Posterior cingulate gyrus (tissue), 11 donors: ENCODE data around the gene IGFBP5.

ENCODE experiments used
- DNase-seq, 10 donors: peaks; one replicate each; pipeline versions ENCODE4 v3.0.0 to v3.0.0-alpha.2; 2020 to 2021; ENCODE audit warnings: mixed read lengths in 3 of 10
- intact Hi-C: fragments of 100-400 bp; cut with DNase I; formaldehyde crosslinking; loops from one replicate; pipeline ENCODE4 v1.15.1; 2023

Gene IGFBP5

GRCh38 chr2:216690853-216691741 is 4.3 kb downstream of the IGFBP5 start:
- DNase-seq: peak; percentile 56 to 96 (median 80)
- intact Hi-C loops: loop anchor here (10.0 kb wide), 1 partner anchor 374 kb away; no protein-coding TSS in a partner anchor

GRCh38 chr2:216690456-216690852 is 4.9 kb downstream of the IGFBP5 start:
- intact Hi-C loops: loop anchor here (10.0 kb wide), 1 partner anchor 374 kb away; no protein-coding TSS in a partner anchor

DNA sequence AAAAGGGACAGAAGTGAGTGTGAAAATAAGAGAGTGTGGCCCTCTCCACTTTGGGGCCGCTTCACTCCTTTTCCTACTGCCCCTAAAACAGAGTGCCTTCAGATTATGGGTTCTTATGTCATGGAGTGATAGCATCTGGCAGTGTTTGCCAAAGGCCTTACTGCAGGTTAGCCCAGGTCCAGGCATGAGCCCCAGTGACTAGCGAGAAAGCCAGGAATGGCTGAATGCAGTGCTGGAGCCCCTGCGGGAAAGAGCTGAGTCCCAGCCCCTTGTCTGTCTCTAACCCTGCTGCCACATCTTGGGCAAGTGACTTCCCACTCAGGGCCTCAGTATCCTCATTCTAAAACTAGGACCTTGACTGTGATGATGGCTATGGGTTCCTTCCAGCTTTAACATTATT is 6.0 kb downstream of the IGFBP5 start:
- peak in 1 of 10 donors; percentile 21 for DNase-seq
- intact Hi-C loops: no loop called here

More at GRCh38 chr2:216690456-216690852, 4.9 kb downstream of the IGFBP5 start:
- peak in 2 of 10 donors; percentile 14 to 53 for DNase-seq

- intact Hi-C loops: no loop called here
- peak in 2 of 10 donors; percentile 14 to 71 for DNase-seq
Measured at GRCh38 chr2:216688731-216689340, 6.5 kb downstream of the IGFBP5 start.

GRCh38 chr2:216687646-216688045 is 7.7 kb downstream of the IGFBP5 start:
- intact Hi-C loops: no loop called here
- no peak for DNase-seq

DNA sequence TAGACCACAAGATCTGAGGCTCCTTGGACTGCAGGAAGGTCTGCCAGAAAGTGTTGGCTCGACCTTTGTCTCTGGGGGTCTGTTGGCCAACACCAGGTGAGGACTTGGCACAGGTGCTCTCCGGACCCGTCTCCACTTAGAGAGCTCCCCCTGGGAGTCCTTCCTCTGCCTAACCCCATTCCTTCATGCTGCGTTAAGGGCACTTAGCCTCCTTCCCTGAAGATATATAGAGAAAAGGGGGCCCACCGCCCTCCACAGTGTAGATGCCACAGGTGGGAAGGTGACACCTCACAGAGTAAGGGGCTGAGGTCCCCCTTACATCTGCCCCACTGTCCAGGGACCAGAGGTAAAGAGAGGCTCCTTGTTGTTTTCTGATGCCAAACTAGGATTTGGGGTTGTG is 8.2 kb downstream of the IGFBP5 start:
- intact Hi-C loops: no loop called here
- DNase-seq: peak in 1 of 10 donors; percentile 22

GRCh38 chr2:216685327-216685875 is 9.9 kb downstream of the IGFBP5 start:
- no peak for DNase-seq
- intact Hi-C loops: no loop called here

GRCh38 chr2:216683846-216684245 is 11.5 kb downstream of the IGFBP5 start:
- DNase-seq: peak in 2 of 10 donors; percentile 42 to 85
- intact Hi-C loops: loop anchor here (5.0 kb wide), 2 partner anchors 1028 to 1073 kb away; no protein-coding TSS in a partner anchor

- peak in 1 of 10 donors; percentile 10 for DNase-seq
- intact Hi-C loops: loop anchor here (1.0 to 5.0 kb wide), 3 partner anchors 829 to 1076 kb away; no protein-coding TSS in a partner anchor
Measured at GRCh38 chr2:216681683-216682082, 13.7 kb downstream of the IGFBP5 start.

DNA sequence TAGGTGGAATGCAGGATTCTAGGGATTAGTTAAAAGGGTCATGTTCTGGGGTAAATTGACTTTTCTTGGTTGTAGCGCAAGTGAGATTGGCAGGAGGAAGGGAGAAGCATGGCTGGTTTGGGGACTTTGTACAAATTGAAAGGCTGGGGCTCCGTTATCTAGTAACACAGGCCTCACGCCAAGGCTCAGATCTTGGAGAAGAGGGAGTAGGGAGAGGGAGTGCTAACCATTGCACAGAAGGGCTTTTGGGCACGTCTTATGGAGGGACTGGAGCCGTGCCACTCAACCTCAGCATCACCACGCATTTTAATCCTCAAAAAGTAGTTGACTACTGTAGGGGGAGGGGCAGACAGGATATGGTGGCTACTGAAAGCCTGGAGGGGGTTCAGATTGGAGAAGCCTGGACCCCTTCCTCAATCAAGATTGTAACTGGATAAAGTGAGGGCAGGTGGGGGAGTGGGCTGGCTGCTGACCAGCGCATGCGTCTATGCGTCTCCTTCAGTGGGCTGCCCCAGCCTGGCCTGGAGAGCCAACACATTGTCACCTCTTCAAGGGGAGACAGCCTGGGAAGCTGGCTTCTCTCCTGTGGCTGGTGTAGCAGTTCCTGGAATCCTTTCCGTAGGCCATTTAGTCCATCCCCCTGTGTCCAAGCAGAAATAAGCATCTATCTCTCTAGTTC is 14.3 kb downstream of the IGFBP5 start:
- DNase-seq: peak in 1 of 10 donors; percentile 17
- intact Hi-C loops: loop anchor here (5.0 kb wide), 2 partner anchors 1031 to 1076 kb away; no protein-coding TSS in a partner anchor

DNA sequence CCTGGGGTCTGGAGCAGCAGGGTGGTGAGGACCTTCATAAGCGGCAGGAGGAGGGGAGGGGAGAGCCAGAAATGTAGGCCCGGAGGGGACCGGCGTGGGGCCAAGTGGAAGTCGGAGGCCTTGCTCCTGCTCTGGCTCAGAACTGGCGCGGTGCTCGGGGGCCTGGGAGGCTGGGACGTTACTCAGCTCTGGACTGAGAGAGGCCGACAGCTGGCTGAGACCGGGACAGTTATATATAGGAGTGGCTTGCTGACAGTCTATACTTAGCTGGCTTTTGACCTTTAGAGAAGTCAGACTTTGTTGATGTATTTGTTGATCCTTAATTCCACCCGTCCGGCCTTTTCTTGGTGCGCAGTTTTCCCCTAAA is 15.7 kb downstream of the IGFBP5 start:
- peak in 2 of 10 donors; percentile 37 to 64 for DNase-seq
- intact Hi-C loops: loop anchor here (5.0 kb wide), 2 partner anchors 1033 to 1078 kb away; no protein-coding TSS in a partner anchor

DNA sequence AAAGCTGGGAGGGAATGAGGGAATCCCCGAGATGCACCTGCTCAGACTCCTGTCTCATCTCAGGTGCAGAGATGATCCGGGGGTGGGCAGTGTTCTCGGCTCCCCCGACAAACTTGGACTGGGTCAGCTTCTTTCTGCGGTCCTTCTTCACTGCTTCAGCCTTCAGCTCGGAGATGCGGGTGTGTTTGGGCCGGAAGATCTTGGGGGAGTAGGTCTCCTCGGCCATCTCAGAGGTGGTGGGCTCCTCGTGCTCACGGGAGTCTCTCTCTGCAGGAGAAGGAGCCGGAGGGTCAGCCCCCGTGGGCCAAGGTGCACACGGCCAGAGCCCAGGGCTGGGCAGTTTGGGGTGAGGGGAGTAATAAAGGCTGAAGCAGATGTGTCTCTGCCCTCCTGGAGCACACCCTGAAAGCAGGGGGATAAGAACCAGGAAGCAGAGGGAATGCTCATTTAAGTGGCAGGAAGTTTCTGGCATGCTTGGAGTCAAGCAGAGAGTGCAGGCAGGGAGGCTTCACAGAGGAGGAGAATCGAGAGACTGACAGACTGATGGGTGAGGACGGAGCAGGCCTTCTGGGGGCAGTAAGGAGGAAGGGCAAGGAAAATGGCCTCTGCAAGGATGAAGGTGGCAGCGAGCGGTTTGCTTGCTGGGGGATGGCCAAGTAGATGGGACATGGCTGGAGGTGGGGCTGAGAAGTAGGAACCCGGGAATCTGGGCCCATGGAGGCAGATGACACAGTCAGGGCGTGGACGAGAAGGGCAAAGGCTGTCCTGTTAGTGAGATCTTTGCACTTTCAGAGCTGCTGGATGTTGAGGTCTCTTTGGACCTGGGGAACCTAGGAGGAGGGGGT is 16.3 kb downstream of the IGFBP5 start:
- peak in 2 of 10 donors; percentile 47 to 69 for DNase-seq
- intact Hi-C loops: no loop called here

DNA sequence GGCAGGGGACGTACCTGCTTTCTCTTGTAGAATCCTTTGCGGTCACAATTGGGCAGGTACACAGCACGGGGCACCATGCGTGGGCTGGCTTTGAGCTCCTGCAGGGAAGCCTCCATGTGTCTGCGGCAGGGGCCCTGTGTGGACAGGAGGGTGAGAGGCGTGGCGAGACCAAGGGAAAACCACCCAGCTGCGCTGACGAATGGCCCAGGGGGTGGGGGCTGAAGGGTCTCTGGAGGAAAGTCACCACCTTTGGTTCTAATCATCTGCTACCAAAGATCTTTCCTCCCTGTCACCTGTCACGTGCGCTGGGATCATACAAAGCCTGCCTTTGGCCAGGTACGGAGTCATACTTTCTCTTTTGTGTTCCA is 17.3 kb downstream of the IGFBP5 start:
- intact Hi-C loops: no loop called here

DNA sequence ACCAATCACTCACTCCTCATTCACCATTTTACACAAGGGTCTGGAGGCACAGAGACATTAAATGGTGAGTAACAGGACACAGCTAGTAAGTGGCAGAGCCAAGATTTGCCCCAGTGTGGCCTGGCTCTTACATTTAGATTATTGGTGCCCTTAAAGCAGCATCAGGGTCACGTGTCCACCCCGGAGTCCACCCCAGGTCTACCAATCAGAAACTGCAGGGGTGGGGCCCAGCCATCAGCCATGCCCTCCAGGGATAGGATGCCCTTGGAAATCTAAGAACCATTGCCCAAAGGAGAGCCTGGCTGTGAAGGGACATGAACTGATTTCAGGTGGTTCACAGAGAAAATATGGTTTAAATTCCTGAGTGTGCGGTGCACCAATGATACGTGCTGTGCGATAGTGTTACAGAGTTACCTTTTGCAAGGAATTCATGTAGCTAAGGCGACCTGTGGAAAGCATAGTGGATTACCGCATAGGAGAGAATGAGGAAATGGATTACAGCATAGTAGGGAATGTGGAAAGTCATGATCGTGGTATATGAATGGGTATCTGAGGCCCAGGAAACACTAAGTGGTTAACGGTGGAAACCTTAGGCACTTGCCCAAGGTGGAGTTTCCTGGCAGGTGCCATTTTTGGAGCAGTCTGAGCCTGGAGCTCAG is 17.8 kb downstream of the IGFBP5 start:
- peak in 3 of 10 donors; percentile 4 to 8 (median 4) for DNase-seq
- intact Hi-C loops: no loop called here

More for the DNA sequence above, 17.3 kb downstream of the IGFBP5 start:
- peak in 2 of 10 donors; percentile 62 to 63 for DNase-seq

DNA sequence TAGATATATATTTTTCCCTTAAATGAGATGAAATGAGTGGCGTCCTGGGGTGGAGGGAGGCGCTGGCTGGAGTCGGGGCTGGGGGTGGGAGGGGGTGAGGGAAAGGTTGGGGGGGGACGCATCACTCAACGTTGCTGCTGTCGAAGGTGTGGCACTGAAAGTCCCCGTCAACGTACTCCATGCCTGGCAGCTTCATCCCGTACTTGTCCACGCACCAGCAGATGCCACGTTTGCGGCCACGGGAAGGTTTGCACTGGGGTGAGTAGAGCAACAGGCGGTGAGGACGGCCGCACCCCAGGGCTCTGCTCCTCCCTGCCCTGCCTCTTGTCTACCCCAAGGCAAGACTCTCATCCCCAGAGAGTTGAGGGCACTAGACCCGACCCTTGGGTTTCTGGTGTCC is 18.7 kb downstream of the IGFBP5 start:
- intact Hi-C loops: no loop called here
- peak in 3 of 10 donors; percentile 24 to 67 (median 55) for DNase-seq

DNA sequence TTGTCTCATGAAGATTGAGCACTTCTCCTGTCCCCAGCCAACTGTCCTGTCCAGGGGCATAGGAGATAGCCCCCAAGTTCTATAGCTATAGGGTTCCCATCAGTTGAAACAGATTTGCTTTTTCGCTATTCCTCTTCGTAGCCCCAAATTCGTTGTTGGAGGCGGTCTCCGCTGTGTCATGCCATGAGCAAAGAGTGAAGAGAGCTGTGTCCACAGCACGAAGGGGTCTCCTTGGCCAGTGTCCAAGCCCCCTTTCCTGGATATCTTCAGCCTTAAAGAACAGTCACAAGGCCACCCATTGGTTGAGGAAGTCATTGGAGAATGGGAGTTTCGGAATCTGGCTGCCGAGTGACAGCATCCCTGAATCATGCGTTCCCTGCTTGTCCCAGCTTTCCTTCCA is 21.0 kb downstream of the IGFBP5 start:
- intact Hi-C loops: no loop called here
- peak in 1 of 10 donors; percentile 15 for DNase-seq

DNA sequence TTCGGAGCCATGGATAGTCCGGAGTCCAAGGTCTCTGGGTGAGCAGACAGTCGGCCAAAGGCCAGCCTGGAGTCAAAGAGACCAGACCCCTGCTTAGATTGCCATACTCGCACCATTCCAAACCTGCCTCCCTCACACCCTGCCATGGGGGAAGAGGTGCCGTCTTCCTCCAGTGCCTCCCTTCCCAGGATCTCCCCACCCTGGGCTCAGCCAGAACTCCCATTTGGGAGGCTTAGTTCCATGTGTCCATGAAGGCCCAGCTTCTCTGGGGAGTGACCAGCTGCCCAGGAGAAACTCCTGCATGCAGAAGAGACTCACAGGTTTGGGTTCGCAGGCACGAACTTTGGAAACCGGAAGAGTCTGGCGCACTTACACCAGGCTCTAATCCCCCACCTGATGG is 21.7 kb downstream of the IGFBP5 start:
- peak in 1 of 10 donors; percentile 31 for DNase-seq
- intact Hi-C loops: no loop called here

GRCh38 chr2:216673021-216673420 is 22.3 kb downstream of the IGFBP5 start:
- peak in 1 of 10 donors; percentile 54 for DNase-seq
- intact Hi-C loops: no loop called here

GRCh38 chr2:216672466-216672865 is 22.9 kb downstream of the IGFBP5 start:
- peak in 1 of 10 donors; percentile 41 for DNase-seq
- intact Hi-C loops: no loop called here
